Measurements from ENCODE around the gene RASL11B.

- no peak for TF ChIP-seq CTCF (IDR thresholded peaks at IDR 0.05)
- TF ChIP-seq POLR2A (IDR thresholded peaks at IDR 0.05), result no peak
These were observed 42.3 kb downstream of the RASL11B start for GRCh38 chr4:52904421-52904820.
